ENCODE measurements around the gene CENPM. TPM values are rescaled to one million over a fixed set of nuclear protein-coding genes. Genes with fewer than 3 reads are reported as not detected.
"Not testable (repeated sequence)": the region's sequence is repeated elsewhere in the genome, so short reads cannot be mapped to it uniquely, and the experiment has no call there.

Gene CENPM
- polyA plus RNA-seq, 5 donors: 11.6 to 17.4 (median 15.6) TPM

GRCh38 chr22:41969110-41969646 is 22.2 kb upstream of the CENPM start, which contains the start of gene SEPTIN3:
Gene SEPTIN3, plus strand, starts transcription at chr22:41969443. Its CDS starts 2,050 bp downstream, at chr22:41971493.
- no peak for DNase-seq

- DNase-seq: no peak
Measured at GRCh38 chr22:41968601-41969000, 21.6 kb upstream of the CENPM start.

- DNase-seq: peak in 1 of 2 donors; percentile 40
Measured at GRCh38 chr22:41966607-41967240, 19.8 kb upstream of the CENPM start.

GRCh38 chr22:41966225-41966606 is 19.3 kb upstream of the CENPM start:
- DNase-seq: no peak

- no peak for DNase-seq
Measured at GRCh38 chr22:41964112-41964491, 17.1 kb upstream of the CENPM start.

GRCh38 chr22:41963453-41964111 is 16.6 kb upstream of the CENPM start:
- DNase-seq: no peak

- DNase-seq: no peak
Measured at GRCh38 chr22:41957941-41958556, 11.1 kb upstream of the CENPM start.

GRCh38 chr22:41952713-41953112 is 5.8 kb upstream of the CENPM start:
- DNase-seq: no peak

GRCh38 chr22:41951898-41952474 is 5.0 kb upstream of the CENPM start, which contains the start of gene SMIM45:
Gene SMIM45, plus strand, starts transcription at chr22:41952150.
- DNase-seq: no peak

- DNase-seq: no peak
Measured at GRCh38 chr22:41949297-41949965, 2.5 kb upstream of the CENPM start.

GRCh38 chr22:41948928-41949296 is 2.0 kb upstream of the CENPM start:
- DNase-seq: not testable (repeated sequence)

- DNase-seq: no peak
Measured at GRCh38 chr22:41948142-41948541, 1.2 kb upstream of the CENPM start.

GRCh38 chr22:41947424-41948080 is 600 bp upstream of the CENPM start:
- no peak for DNase-seq

- no peak for DNase-seq
Measured at GRCh38 chr22:41943661-41944209, 3.2 kb downstream of the CENPM start.

GRCh38 chr22:41940832-41941765 is 5.9 kb downstream of the CENPM start:
- DNase-seq: peak; percentile 61 to 64

- no peak for DNase-seq
Measured at GRCh38 chr22:41939981-41940831, 6.7 kb downstream of the CENPM start.

- no peak for DNase-seq
Measured at GRCh38 chr22:41936894-41937169, 10.1 kb downstream of the CENPM start.

GRCh38 chr22:41935509-41935908 is 11.4 kb downstream of the CENPM start:
- DNase-seq: no peak

GRCh38 chr22:41935015-41935351 is 12.0 kb downstream of the CENPM start:
- no peak for DNase-seq
